H1 (cell line): Measurements from ENCODE around the gene SLC2A10. TPM values are rescaled to one million over a fixed set of nuclear protein-coding genes. Genes with fewer than 3 reads are reported as not detected.

Experiments
- CTCF ChIA-PET: fragments of 300-600 bp; sonication (Branson Sonifier 250); formaldehyde crosslinking; loops from one replicate; lab custom pipeline; 2021; ENCODE audit not compliant: partially characterized antibody; lab: Charles Lee
- POLR2A ChIA-PET: fragments of 300-600 bp; sonication (Branson Sonifier 250); formaldehyde crosslinking; loops from one replicate; lab custom pipeline; 2021; ENCODE audit warnings: inconsistent platforms; ENCODE audit not compliant: partially characterized antibody; lab: Charles Lee
- DNase-seq, 2 experiments: peaks; one replicate each; pipeline versions ENCODE4 v3.0.0 to v3.0.0-alpha.2; 2010 to 2022; ENCODE audit warnings: low spot score in 2 of 2, low read depth in 1 of 2, mixed read lengths in 1 of 2
- FAIRE-seq: peaks from 2 replicates; lab custom pipeline; 2011; peaks lifted over from hg19 to GRCh38; lab: Jason Lieb, UNC
- H2AFZ ChIP-seq: 2 replicates; pipeline ENCODE4 v1.8.1; 2012; ENCODE audit warnings: low read length, inconsistent platforms
- H2AK5ac ChIP-seq: 2 replicates; pipeline ENCODE4 v1.6.1; 2013; ENCODE audit warnings: low read depth, low read length
- H2BK120ac ChIP-seq: replicated peaks from 2 replicates; pipeline ENCODE3; 2013; ENCODE audit warnings: low read depth, low read length, inconsistent platforms
- H2BK12ac ChIP-seq: 2 replicates; pipeline ENCODE4 v1.6.1; 2013; ENCODE audit warnings: low read depth, low read length
- H2BK15ac ChIP-seq: 2 replicates; pipeline ENCODE4 v1.6.1; 2013; ENCODE audit warnings: low read length
- H2BK20ac ChIP-seq: 2 replicates; pipeline ENCODE4 v1.6.1; 2013; ENCODE audit warnings: low read length
- H2BK5ac ChIP-seq: 2 replicates; pipeline ENCODE4 v1.6.1; 2013; ENCODE audit warnings: low read depth, low read length
- H3K14ac ChIP-seq: 2 replicates; pipeline ENCODE4 v1.6.1; 2013; ENCODE audit warnings: inconsistent platforms; ENCODE audit not compliant: insufficient read length
- H3K18ac ChIP-seq: 2 replicates; pipeline ENCODE4 v1.6.1; 2013; ENCODE audit warnings: low read length; ENCODE audit errors: extremely low read depth
- H3K23ac ChIP-seq: 2 replicates; pipeline ENCODE4 v1.6.1; 2013; ENCODE audit warnings: inconsistent platforms; ENCODE audit not compliant: insufficient read length
- H3K23me2 ChIP-seq: 2 replicates; pipeline ENCODE4 v1.6.1; 2013; ENCODE audit warnings: low read depth, low read length
- H3K27ac ChIP-seq: 2 replicates; pipeline ENCODE4 v1.6.1; 2011; ENCODE audit warnings: low read depth, low read length, inconsistent platforms
- H3K27me3 ChIP-seq, 4 experiments: replicated peaks in 1 of 4; 1 replicate in 1 of 4; 2 replicates in 3 of 4; pipeline versions ENCODE4 v1.6.1 to v1.8.1; 2011 to 2013; ENCODE audit warnings: low read length in 3 of 4, mild to moderate bottlenecking in 3 of 4, inconsistent platforms in 2 of 4, mixed read lengths in 2 of 4, moderate library complexity in 1 of 4; ENCODE audit not compliant: control insufficient read depth in 3 of 4, insufficient read depth in 3 of 4; ENCODE audit errors: extremely low read depth in 1 of 4
- H3K36me3 ChIP-seq, 4 experiments: 2 replicates each; pipeline versions ENCODE4 v1.6.1 to v1.8.1; 2011 to 2013; ENCODE audit warnings: mild to moderate bottlenecking in 4 of 4, low read length in 3 of 4, moderate library complexity in 2 of 4, control low read depth in 1 of 4, inconsistent platforms in 1 of 4; ENCODE audit not compliant: insufficient read depth in 4 of 4, control insufficient read depth in 2 of 4
- H3K4ac ChIP-seq: replicated peaks from 2 replicates; pipeline ENCODE3; 2013; ENCODE audit warnings: low read length, low read depth, mixed read lengths, inconsistent platforms; ENCODE audit not compliant: insufficient read length
- H3K4me1 ChIP-seq, 4 experiments: replicated peaks in 1 of 4; 1 replicate in 1 of 4; 2 replicates in 3 of 4; pipeline versions ENCODE4 v1.6.1 to v1.8.1; 2011 to 2013; ENCODE audit warnings: low read length in 3 of 4, inconsistent platforms in 2 of 4, mixed read lengths in 1 of 4; ENCODE audit not compliant: insufficient read depth in 4 of 4, control insufficient read depth in 3 of 4
- H3K4me2 ChIP-seq, 2 experiments: 2 replicates each; pipeline versions ENCODE4 v1.6.1 to v1.8.1; 2011 to 2013; ENCODE audit warnings: low read depth in 2 of 2, low read length in 2 of 2, control low read depth in 1 of 2, inconsistent platforms in 1 of 2, mild to moderate bottlenecking in 1 of 2; ENCODE audit not compliant: insufficient read depth in 1 of 2
- H3K4me3 ChIP-seq, 4 experiments: fragments of 200-600, 300-600 bp in 1 of 4; sonication (generic), shearing (Covaris generic), sonication (Bioruptor Twin) in 1 of 4; 2 replicates each; pipeline versions ENCODE4 v1.5.1 to v1.8.1; 2011 to 2016; ENCODE audit warnings: low read length in 4 of 4, low read depth in 3 of 4, control low read depth in 2 of 4, inconsistent platforms in 2 of 4, mild to moderate bottlenecking in 2 of 4, mixed read lengths in 1 of 4, moderate library complexity in 1 of 4; ENCODE audit not compliant: insufficient read depth in 2 of 4; ENCODE audit errors: extremely low read depth in 1 of 4
- H3K56ac ChIP-seq: replicated peaks from 2 replicates; pipeline ENCODE3; 2013; ENCODE audit warnings: low read depth, mild to moderate bottlenecking, mixed read lengths, low read length, inconsistent platforms; ENCODE audit not compliant: insufficient read length
- H3K79me1 ChIP-seq: 2 replicates; pipeline ENCODE4 v1.6.1; 2013; ENCODE audit warnings: low read depth, low read length, control low read depth
- H3K79me2 ChIP-seq, 2 experiments: 2 replicates each; pipeline versions ENCODE4 v1.6.1 to v1.8.1; 2012 to 2013; ENCODE audit warnings: low read length in 2 of 2, mild to moderate bottlenecking in 2 of 2, inconsistent platforms in 1 of 2; ENCODE audit not compliant: insufficient read depth in 2 of 2, control insufficient read depth in 1 of 2
- H3K9ac ChIP-seq, 4 experiments: replicated peaks in 1 of 4; 1 replicate in 1 of 4; 2 replicates in 3 of 4; pipeline versions ENCODE4 v1.6.1 to v1.8.1; 2011 to 2013; ENCODE audit warnings: low read depth in 3 of 4, low read length in 3 of 4, control low read depth in 2 of 4, mild to moderate bottlenecking in 2 of 4, moderate library complexity in 2 of 4, inconsistent platforms in 1 of 4; ENCODE audit errors: extremely low read depth in 1 of 4
- H3K9me3 ChIP-seq, 2 experiments: 2 replicates each; pipeline versions ENCODE4 v1.6.1 to v1.8.1; 2012 to 2013; ENCODE audit warnings: mild to moderate bottlenecking in 2 of 2, moderate library complexity in 2 of 2, control low read depth in 1 of 2, inconsistent platforms in 1 of 2, low read depth in 1 of 2, low read length in 1 of 2, mixed read lengths in 1 of 2; ENCODE audit not compliant: insufficient read depth in 2 of 2
- H4K20me1 ChIP-seq, 2 experiments: replicated peaks in 1 of 2; 2 replicates each; pipeline versions ENCODE3 to v1.8.1; 2011 to 2013; ENCODE audit warnings: inconsistent platforms in 2 of 2, low read length in 2 of 2, mild to moderate bottlenecking in 1 of 2; ENCODE audit not compliant: insufficient read depth in 2 of 2, control insufficient read depth in 1 of 2
- H4K5ac ChIP-seq: 2 replicates; pipeline ENCODE4 v1.6.1; 2013; ENCODE audit warnings: low read length, low read depth, mixed read lengths, inconsistent platforms; ENCODE audit not compliant: insufficient read length
- H4K8ac ChIP-seq: 2 replicates; pipeline ENCODE4 v1.8.0; 2013; ENCODE audit warnings: mild to moderate bottlenecking, moderate library complexity, low read length, inconsistent platforms; ENCODE audit not compliant: insufficient read depth; ENCODE audit errors: extremely low read depth
- H4K91ac ChIP-seq: replicated peaks from 2 replicates; pipeline ENCODE3; 2013; ENCODE audit warnings: low read length, mixed read lengths, inconsistent platforms; ENCODE audit not compliant: insufficient read length
- GABPA ChIP-seq: IDR thresholded peaks from 2 replicates; pipeline ENCODE4 v1.6.1; 2011; ENCODE audit warnings: mild to moderate bottlenecking, low read length, moderate library complexity, borderline replicate concordance; ENCODE audit not compliant: insufficient read depth
- HDAC6 ChIP-seq: IDR thresholded peaks from one replicate; pipeline ENCODE4 v1.7.1; 2012; ENCODE audit warnings: low read depth, mild to moderate bottlenecking, inconsistent platforms, low read length, moderate library complexity
- NANOG ChIP-seq: IDR thresholded peaks from 2 replicates; pipeline ENCODE4 v1.6.1; 2011; ENCODE audit warnings: low read length, low read depth, mild to moderate bottlenecking, inconsistent platforms; ENCODE audit not compliant: insufficient read depth, poor library complexity, severe bottlenecking
- POLR2A ChIP-seq, 2 experiments: IDR thresholded peaks; 1 replicate in 1 of 2; 2 replicates in 1 of 2; pipeline ENCODE4 v1.6.1; 2011; ENCODE audit warnings: low read depth in 2 of 2, low read length in 2 of 2, mild to moderate bottlenecking in 2 of 2; ENCODE audit errors: control extremely low read depth in 1 of 2
- SIN3A ChIP-seq, 2 experiments: IDR thresholded peaks in 1 of 2; conservative IDR thresholded peaks in 1 of 2; 2 replicates each; pipeline ENCODE4 v1.6.1; 2011 to 2012; ENCODE audit warnings: low read length in 2 of 2, improper control_type of control experiment in 1 of 2, low read depth in 1 of 2, mild to moderate bottlenecking in 1 of 2
- SIX5 ChIP-seq: IDR thresholded peaks from 2 replicates; pipeline ENCODE4 v1.6.1; 2011; ENCODE audit warnings: mild to moderate bottlenecking, low read depth, low read length
- SP1 ChIP-seq: IDR thresholded peaks from 2 replicates; pipeline ENCODE4 v1.6.1; 2011; ENCODE audit warnings: low read depth, low read length
- SP2 ChIP-seq: IDR thresholded peaks from 2 replicates; pipeline ENCODE4 v1.6.1; 2012; ENCODE audit warnings: mild to moderate bottlenecking, low read length, inconsistent platforms
- SUZ12 ChIP-seq: fragments of 200-600 bp; sonication (generic); IDR thresholded peaks from 2 replicates; pipeline ENCODE4 v1.6.1; 2012; ENCODE audit warnings: mild to moderate bottlenecking, inconsistent platforms, low read length, moderate library complexity, mixed read lengths
- WGBS, 2 experiments: shearing (Covaris generic) in 1 of 2; methylation state at CpG; one replicate each; pipeline versions ENCODE4 v1.1.6 to v1.1.7; 2013 to 2015; ENCODE audit warnings: low lambda C conversion rate in 2 of 2, mixed read lengths in 2 of 2, inconsistent platforms in 1 of 2, low coverage in 1 of 2, missing lambda C conversion rate in 1 of 2; ENCODE audit not compliant: insufficient replicate concordance in 2 of 2, insufficient coverage in 1 of 2, insufficient read length in 1 of 2; ENCODE audit errors: extremely low coverage in 1 of 2, missing lambda C conversion rate in 1 of 2; 5-methylcytosine and 5-hydroxymethylcytosine counted together
- polyA plus RNA-seq, 7 experiments: library from polyadenylated mRNA; depleted of rRNA in 3 of 7; stranded (reverse) in 5 of 7; unstranded in 2 of 7; fragments of >200 nt in 5 of 7; fragments of 200-250 nt in 2 of 7; gene quantifications; 1 replicate in 5 of 7; 2 replicates in 1 of 7; 4 replicates in 1 of 7; pipeline versions ENCODE4 v1.2.1 to v1.2.3, GENCODE V29; 2011 to 2013; ENCODE audit warnings: missing spikeins in 2 of 7, mixed read lengths in 2 of 7
- total RNA-seq: library from RNA; stranded (reverse); fragmentation: NEBNext Ultra II Directional; extraction: Animal tissue kit (Norgen Biotek cat#: 25700); gene quantifications from 2 replicates; pipeline ENCODE4 v1.2.1, GENCODE V29; 2021
- TF ChIP-seq, protein P1 (sequence below): IDR thresholded peaks from 2 replicates; pipeline ENCODE4 v1.6.1; 2011; ENCODE audit warnings: low read length, improper control_type of control experiment
- TF ChIP-seq, protein P2 (sequence below): IDR thresholded peaks from 2 replicates; pipeline ENCODE4 v1.6.1; 2011; ENCODE audit warnings: low read depth, mild to moderate bottlenecking, low read length; ENCODE audit not compliant: insufficient read depth
- TF ChIP-seq, protein P3 (sequence below): IDR thresholded peaks from 2 replicates; pipeline ENCODE4 v1.6.1; 2012; ENCODE audit warnings: inconsistent platforms

The SLC2A10 gene
- total and polyA plus RNA-seq, 2 of the 8 experiments (the other 6 are each of a cell fraction or from before 2014, with no cell fraction given) = 9.0 to 9.7 TPM

DNA sequence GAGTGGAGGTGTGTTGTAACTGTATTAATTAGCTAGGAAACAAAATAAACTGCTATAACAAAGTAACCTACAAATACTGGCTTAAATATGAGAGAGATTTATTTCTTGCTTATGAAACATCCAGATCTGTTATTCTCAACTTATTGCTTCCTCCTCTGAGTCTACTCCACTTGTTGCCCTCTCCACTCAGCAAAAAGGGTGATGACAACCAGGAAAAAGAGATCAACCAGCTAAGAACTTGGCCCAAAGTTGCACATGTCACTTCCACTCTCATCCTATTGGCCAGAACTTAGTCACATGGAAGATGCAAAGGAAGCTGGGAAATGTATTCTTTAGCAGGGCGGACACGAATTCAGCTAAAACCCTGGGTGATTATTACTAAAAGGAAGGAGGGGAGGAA lies 15.0 kb upstream of the SLC2A10 start:
- POLR2A ChIA-PET = interaction anchor here (0.7 to 4.5 kb wide), 4 partner anchors 10 to 84 kb away, joined by 3 to 36 read pairs (median 3); no protein-coding TSS in a partner anchor
- H3K27me3 ChIP-seq = no peaks in the 10 kb centered on the region
- no peak overlapping the region for H2BK120ac ChIP-seq
- H3K23me2 ChIP-seq = peaks cover 2% of the 10 kb centered on the region
- no peak overlapping the region for H2AK5ac ChIP-seq
- H3K4me1 ChIP-seq = no peaks in the 10 kb centered on the region; a peak in 1 of 7 replicates
- no peak overlapping the region for H3K4me2 ChIP-seq
- no peaks in the 10 kb centered on the region for H3K79me2 ChIP-seq
- 38% methylated on average over 2 of the region's 2 CpGs; no CpG with 5 or more reads in 1 of the 2 experiments for WGBS, 2 experiments
- no peaks in the 10 kb centered on the region for H4K20me1 ChIP-seq
- FAIRE-seq (peak; percentile 50), DNase-seq (no peak)
- H3K27ac ChIP-seq = no peak overlapping the region
- CTCF ChIA-PET = interaction anchor here (0.9 to 2.1 kb wide), 8 partner anchors 10 to 174 kb away, joined by 3 to 18 read pairs (median 3); no protein-coding TSS in a partner anchor
- H2BK12ac ChIP-seq = no peak overlapping the region
- H3K14ac ChIP-seq = no peak overlapping the region
- no peaks in the 10 kb centered on the region for H3K36me3 ChIP-seq
- no peak overlapping the region for H2BK20ac ChIP-seq
- H3K23ac ChIP-seq = no peak overlapping the region
- H4K91ac ChIP-seq = no peak overlapping the region
- no peaks in the 10 kb centered on the region; a peak in 1 of 4 replicates for H3K9me3 ChIP-seq
- H4K5ac ChIP-seq = no peak overlapping the region
- no peak overlapping the region for H3K56ac ChIP-seq
- H2BK5ac ChIP-seq = no peak overlapping the region
- H4K8ac ChIP-seq = no peak overlapping the region
- no peaks in the 10 kb centered on the region for H3K79me1 ChIP-seq
- no peak overlapping the region for H3K9ac ChIP-seq
- H2AFZ ChIP-seq = no peak overlapping the region
- H3K4ac ChIP-seq = no peak overlapping the region
- H3K4me3 ChIP-seq = no peak overlapping the region
- no peak overlapping the region for H3K18ac ChIP-seq
- H2BK15ac ChIP-seq = no peak overlapping the region
- TF ChIP-seq SP1 (peak; percentile 33; the same call in 1 of the 2 replicates), SUZ12 (no peak), SIX5 (peak; percentile 33; the same call in 1 of the 2 replicates), POLR2A (IDR thresholded peaks at IDR 0.05; ENCODE audit: control extremely low read depth in 1 of 2, low read depth in 2 of 2, low read length in 2 of 2) (no peak), GABPA (no peak), HDAC6 (no peak), NANOG (no peak), SIN3A (conservative IDR thresholded peaks at IDR 0.05 in 1 of 2, IDR thresholded peaks at IDR 0.05 in 1 of 2; ENCODE audit: low read depth in 1 of 2, low read length in 2 of 2) (no peak), SP2 (no peak)
- TF ChIP-seq, protein P1, sequence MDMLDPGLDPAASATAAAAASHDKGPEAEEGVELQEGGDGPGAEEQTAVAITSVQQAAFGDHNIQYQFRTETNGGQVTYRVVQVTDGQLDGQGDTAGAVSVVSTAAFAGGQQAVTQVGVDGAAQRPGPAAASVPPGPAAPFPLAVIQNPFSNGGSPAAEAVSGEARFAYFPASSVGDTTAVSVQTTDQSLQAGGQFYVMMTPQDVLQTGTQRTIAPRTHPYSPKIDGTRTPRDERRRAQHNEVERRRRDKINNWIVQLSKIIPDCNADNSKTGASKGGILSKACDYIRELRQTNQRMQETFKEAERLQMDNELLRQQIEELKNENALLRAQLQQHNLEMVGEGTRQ = peak; percentile 72
- TF ChIP-seq, protein P2, sequence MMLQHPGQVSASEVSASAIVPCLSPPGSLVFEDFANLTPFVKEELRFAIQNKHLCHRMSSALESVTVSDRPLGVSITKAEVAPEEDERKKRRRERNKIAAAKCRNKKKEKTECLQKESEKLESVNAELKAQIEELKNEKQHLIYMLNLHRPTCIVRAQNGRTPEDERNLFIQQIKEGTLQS = peak; percentile 42; the same call in 1 of the 2 replicates
- TF ChIP-seq, protein P3, sequence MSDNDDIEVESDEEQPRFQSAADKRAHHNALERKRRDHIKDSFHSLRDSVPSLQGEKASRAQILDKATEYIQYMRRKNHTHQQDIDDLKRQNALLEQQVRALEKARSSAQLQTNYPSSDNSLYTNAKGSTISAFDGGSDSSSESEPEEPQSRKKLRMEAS = 0 out of 2 replicates have a peak, but pooled peaks have one; percentile 16
